NB4 (cell line): ENCODE data around the gene PHACTR3.

Experiments used
- CTCF ChIP-seq: IDR thresholded peaks from one replicate; pipeline ENCODE4 v1.5.1; 2012; ENCODE audit warnings: low read depth, low read length
- MYC ChIP-seq: IDR thresholded peaks from 2 replicates; pipeline ENCODE4 v1.6.1; 2011; ENCODE audit warnings: low read depth, low read length
- POLR2A ChIP-seq: IDR thresholded peaks from 2 replicates; pipeline ENCODE4 v1.6.1; 2011; ENCODE audit warnings: mild to moderate bottlenecking; ENCODE audit not compliant: insufficient read length; ENCODE audit errors: extremely low read depth
- TF ChIP-seq, protein P1 (sequence below): IDR thresholded peaks from 2 replicates; pipeline ENCODE4 v1.6.1; 2011; ENCODE audit warnings: low read depth, low read length

DNA sequence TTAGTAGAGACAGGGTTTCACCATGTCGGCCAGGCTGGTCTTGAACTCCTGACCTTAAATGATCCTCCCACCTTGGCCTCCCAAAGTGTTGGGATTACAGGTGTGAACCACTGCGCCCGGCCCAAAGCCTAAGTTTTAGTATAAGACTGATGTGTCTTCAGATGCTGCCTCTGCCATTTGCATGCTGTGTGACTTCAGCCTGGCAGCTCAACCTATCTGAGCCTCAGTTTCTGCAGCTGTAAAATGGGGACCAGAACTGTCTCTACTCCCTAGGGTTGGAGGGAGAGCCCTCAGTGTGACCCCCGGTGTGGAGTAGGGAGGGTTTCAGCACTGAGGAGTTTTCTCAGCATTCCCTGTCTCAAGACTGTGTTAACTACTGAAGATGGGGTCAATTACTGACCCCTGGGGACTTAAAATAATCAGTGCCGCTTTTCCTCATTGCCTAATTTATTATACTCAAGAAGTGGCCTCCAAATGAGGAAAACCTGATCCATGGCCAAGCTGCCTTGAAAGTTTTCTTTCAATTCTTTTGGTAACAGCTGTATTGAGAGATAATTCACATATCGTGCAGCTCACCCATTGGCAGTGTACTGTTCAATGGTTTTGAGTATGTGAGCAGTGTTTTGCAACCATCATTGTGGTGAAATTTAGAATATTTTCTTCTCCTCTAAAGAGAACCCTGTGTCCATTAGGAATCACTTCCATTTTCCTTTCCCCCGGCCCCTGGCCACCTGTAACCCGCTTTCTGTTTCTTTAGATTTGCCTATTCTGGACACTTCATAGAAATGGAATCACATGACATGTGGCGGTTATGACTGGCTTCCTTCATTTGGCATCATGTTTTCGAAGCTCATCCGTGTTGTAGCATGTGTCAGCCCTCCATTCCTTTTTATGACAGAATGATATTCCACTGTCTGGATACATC lies 64.8 kb downstream of the PHACTR3 start:
- TF ChIP-seq CTCF (no peak), POLR2A (no peak), MYC (no peak)
- TF ChIP-seq, protein P1, sequence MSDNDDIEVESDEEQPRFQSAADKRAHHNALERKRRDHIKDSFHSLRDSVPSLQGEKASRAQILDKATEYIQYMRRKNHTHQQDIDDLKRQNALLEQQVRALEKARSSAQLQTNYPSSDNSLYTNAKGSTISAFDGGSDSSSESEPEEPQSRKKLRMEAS, result no peak
